Measurements from ENCODE around the gene MASP2. TPM values are rescaled to one million over a fixed set of nuclear protein-coding genes. Genes with fewer than 3 reads are reported as not detected.
"Not testable (repeated sequence)": the region's sequence is repeated elsewhere in the genome, so short reads cannot be mapped to it uniquely, and the experiment has no call there.

Gene MASP2
- total RNA-seq, 8 experiments from 2014 or later = 1.2 to 5.9 (median 3.2) TPM

DNA sequence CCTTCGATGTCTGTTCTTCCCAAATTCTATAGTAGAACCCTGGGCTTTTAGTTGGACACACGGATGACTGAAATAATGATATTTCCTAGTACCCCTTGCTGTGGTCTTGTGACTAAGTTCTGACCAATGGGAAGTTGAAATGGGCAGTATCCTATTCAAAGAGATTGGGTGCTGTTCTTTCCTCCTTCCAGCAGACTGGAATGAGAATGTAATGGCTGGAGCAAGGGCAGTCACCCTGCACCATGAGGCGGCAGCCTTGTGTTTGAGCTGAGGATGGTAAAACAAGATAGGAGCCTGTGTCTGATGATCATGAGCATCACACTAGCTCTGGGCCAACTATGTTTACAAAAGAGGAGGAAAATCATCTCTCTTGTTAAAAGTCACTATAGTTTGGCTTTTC is 17.9 kb upstream of the MASP2 start:
- 88 to 100% (median 94%) methylated on average over 2 to 3 of the region's 3 CpGs; no CpG with 5 or more reads in 1 of the 10 experiments for WGBS, 10 experiments
- ATAC-seq (replicated peaks in 6 of 8) = no peak
- peaks cover 4 to 5% of the 10 kb centered on the region in 2 donors for H3K4me1 ChIP-seq (replicated peaks in 1 of 2)
- H3K27ac ChIP-seq = no peak overlapping the region
- in situ Hi-C loops (cut with MboI; ENCODE audit: low pct_unique_long_range_greater_than_20kb in 2 of 9, low sequenced_read_pairs in 9 of 9, unreplicated experiment in 9 of 9) = no loop called here
- no peak overlapping the region for H3K4me3 ChIP-seq

GRCh38 chr1:11063937-11064537 is 17.0 kb upstream of the MASP2 start:
- H3K27ac ChIP-seq; H3K4me3 ChIP-seq; in situ Hi-C loops (cut with MboI; ENCODE audit: low pct_unique_long_range_greater_than_20kb in 2 of 9, low sequenced_read_pairs in 9 of 9, unreplicated experiment in 9 of 9); ATAC-seq (replicated peaks in 6 of 8); H3K4me1 ChIP-seq (replicated peaks in 1 of 2): not testable (repeated sequence)
- WGBS, 10 experiments = 73 to 100% (median 91%) methylated on average over 1 to 12 of the region's 18 CpGs; no CpG with 5 or more reads in 2 of the 10 experiments

GRCh38 chr1:11062965-11063401 is 15.9 kb upstream of the MASP2 start:
- WGBS, 10 experiments = 25 to 100% (median 67%) methylated on average over 1 to 3 of the region's 3 CpGs; no CpG with 5 or more reads in 3 of the 10 experiments
- H3K4me3 ChIP-seq = no peak overlapping the region
- no peak overlapping the region for H3K27ac ChIP-seq
- in situ Hi-C loops (cut with MboI; ENCODE audit: low pct_unique_long_range_greater_than_20kb in 2 of 9, low sequenced_read_pairs in 9 of 9, unreplicated experiment in 9 of 9) = no loop called here
- peaks cover 10 to 11% of the 10 kb centered on the region in 2 donors for H3K4me1 ChIP-seq (replicated peaks in 1 of 2)
- ATAC-seq (replicated peaks in 6 of 8) = no peak

GRCh38 chr1:11061652-11062365 is 14.8 kb upstream of the MASP2 start:
- H3K4me1 ChIP-seq (replicated peaks in 1 of 2) = peaks cover 10 to 11% of the 10 kb centered on the region in 2 donors
- in situ Hi-C loops (cut with MboI; ENCODE audit: low pct_unique_long_range_greater_than_20kb in 2 of 9, low sequenced_read_pairs in 9 of 9, unreplicated experiment in 9 of 9) = no loop called here
- H3K4me3 ChIP-seq = no peak overlapping the region
- no peak overlapping the region for H3K27ac ChIP-seq
- WGBS, 10 experiments = 67 to 100% (median 88%) methylated on average over 1 to 5 of the region's 5 CpGs; no CpG with 5 or more reads in 3 of the 10 experiments
- no peak for ATAC-seq (replicated peaks in 6 of 8)

DNA sequence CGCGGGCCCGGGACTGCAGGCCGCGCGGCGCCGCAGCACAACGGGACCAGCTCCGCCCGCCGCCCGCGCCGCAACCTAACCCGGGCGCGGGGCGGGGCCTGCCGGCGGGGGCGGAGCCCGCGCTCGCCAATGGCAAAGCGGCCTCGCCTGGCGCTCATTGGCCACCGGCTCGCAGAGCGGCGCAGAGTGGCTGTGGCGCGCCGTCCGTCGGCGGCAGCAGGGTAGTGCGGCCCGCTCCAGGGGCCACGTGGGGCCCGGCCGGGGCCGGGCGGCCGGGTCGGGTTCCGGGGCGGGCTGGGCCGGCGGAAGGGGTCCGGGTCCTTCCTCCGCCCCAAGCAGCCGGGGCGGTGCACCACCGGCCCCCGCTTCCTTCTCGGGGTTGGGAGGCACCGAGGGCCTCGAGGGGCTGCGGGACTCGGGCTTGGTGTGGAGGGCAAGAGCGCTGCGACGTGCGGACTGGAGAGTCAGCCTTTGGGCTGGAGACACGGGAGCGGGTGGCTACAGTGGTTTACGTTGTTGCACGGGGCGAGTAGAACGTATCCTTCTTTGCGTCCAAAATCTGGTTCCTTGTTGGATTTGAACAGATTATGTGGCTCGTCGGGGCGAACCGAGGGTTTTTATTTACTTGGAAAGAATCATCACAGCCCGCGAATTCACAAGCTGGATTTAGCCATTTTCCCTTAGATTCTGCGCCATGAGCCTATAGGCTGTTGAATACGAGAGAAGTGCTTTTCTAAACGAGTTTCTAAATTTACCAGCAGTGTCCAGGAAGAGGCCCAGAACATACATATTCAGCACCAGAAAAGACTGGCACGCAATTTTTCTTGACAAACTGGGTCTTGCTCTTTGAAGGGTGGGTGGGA is 13.2 kb upstream of the MASP2 start, which contains the start of gene SRM:
Gene SRM, minus strand, starts transcription at position 51 of the 863 bp plus-strand sequence. CDS start 75 bp downstream, outside the sequence.
- peak; percentile 84 to 97 (median 96) for ATAC-seq (replicated peaks in 6 of 8)
- H3K4me1 ChIP-seq (replicated peaks in 1 of 2) = peaks cover 10 to 11% of the 10 kb centered on the region in 2 donors
- peak within 1 kb of the TSS; percentile 71 to 95 (median 84) for H3K4me3 ChIP-seq
- peak within 1 kb of the TSS; percentile 59 to 74 for H3K27ac ChIP-seq
- in situ Hi-C loops (cut with MboI; ENCODE audit: low pct_unique_long_range_greater_than_20kb in 2 of 9, low sequenced_read_pairs in 9 of 9, unreplicated experiment in 9 of 9) = no loop called here
- WGBS, 10 experiments = 0% methylated on average over 3 to 15 of the region's 83 CpGs; no CpG with 5 or more reads in 3 of the 10 experiments

GRCh38 chr1:11059155-11059967 is 12.3 kb upstream of the MASP2 start:
- ATAC-seq (replicated peaks in 6 of 8) = peak; percentile 13 to 41 (median 32)
- peaks cover 10 to 11% of the 10 kb centered on the region in 2 donors for H3K4me1 ChIP-seq (replicated peaks in 1 of 2)
- in situ Hi-C loops (cut with MboI; ENCODE audit: low pct_unique_long_range_greater_than_20kb in 2 of 9, low sequenced_read_pairs in 9 of 9, unreplicated experiment in 9 of 9) = no loop called here
- H3K27ac ChIP-seq = peak overlapping the region; percentile 49 to 62
- peak overlapping the region; percentile 71 to 95 (median 84) for H3K4me3 ChIP-seq
- 0% methylated on average over 3 to 6 of the region's 72 CpGs; no CpG with 5 or more reads in 7 of the 10 experiments for WGBS, 10 experiments

GRCh38 chr1:11058595-11059154 is 11.6 kb upstream of the MASP2 start:
- ATAC-seq (replicated peaks in 6 of 8) = no peak

GRCh38 chr1:11058026-11058425 is 11.0 kb upstream of the MASP2 start:
- Histone ChIP-seq H3K27ac (no peak overlapping the region), H3K4me1 (replicated peaks in 1 of 2) (peaks cover 13 to 15% of the 10 kb centered on the region in 2 donors), H3K4me3 (peak overlapping the region in 1 of 5 donors; percentile 86)
- ATAC-seq (replicated peaks in 6 of 8) = no peak
- WGBS, 10 experiments = 83 to 100% (median 93%) methylated on average over 2 to 14 of the region's 14 CpGs; no CpG with 5 or more reads in 4 of the 10 experiments
- in situ Hi-C loops (cut with MboI; ENCODE audit: low pct_unique_long_range_greater_than_20kb in 2 of 9, low sequenced_read_pairs in 9 of 9, unreplicated experiment in 9 of 9) = no loop called here

More at GRCh38 chr1:11058595-11059154, 11.6 kb upstream of the MASP2 start:
- 60 to 100% (median 80%) methylated on average over 1 to 7 of the region's 28 CpGs; no CpG with 5 or more reads in 4 of the 10 experiments for WGBS, 10 experiments
- Histone ChIP-seq H3K4me1 (replicated peaks in 1 of 2) (peaks cover 10 to 11% of the 10 kb centered on the region in 2 donors), H3K4me3 (peak overlapping the region; percentile 71 to 95 (median 84)), H3K27ac (no peak overlapping the region)
- in situ Hi-C loops (cut with MboI; ENCODE audit: low pct_unique_long_range_greater_than_20kb in 2 of 9, low sequenced_read_pairs in 9 of 9, unreplicated experiment in 9 of 9) = no loop called here

GRCh38 chr1:11057477-11057876 is 10.4 kb upstream of the MASP2 start:
- no peak for ATAC-seq (replicated peaks in 6 of 8)
- H3K4me1 ChIP-seq (replicated peaks in 1 of 2) = peaks cover 18 to 21% of the 10 kb centered on the region in 2 donors
- H3K4me3 ChIP-seq = no peak overlapping the region
- H3K27ac ChIP-seq = no peak overlapping the region
- in situ Hi-C loops (cut with MboI; ENCODE audit: low pct_unique_long_range_greater_than_20kb in 2 of 9, low sequenced_read_pairs in 9 of 9, unreplicated experiment in 9 of 9) = no loop called here
- WGBS, 10 experiments = 73 to 100% (median 100%) methylated on average over 1 to 7 of the region's 8 CpGs; no CpG with 5 or more reads in 3 of the 10 experiments

GRCh38 chr1:11056504-11056903 is 9.5 kb upstream of the MASP2 start:
- no peak overlapping the region for H3K27ac ChIP-seq
- H3K4me1 ChIP-seq (replicated peaks in 1 of 2) = peaks cover 20 to 24% of the 10 kb centered on the region in 2 donors
- no peak for ATAC-seq (replicated peaks in 6 of 8)
- no peak overlapping the region for H3K4me3 ChIP-seq
- in situ Hi-C loops (cut with MboI; ENCODE audit: low pct_unique_long_range_greater_than_20kb in 2 of 9, low sequenced_read_pairs in 9 of 9, unreplicated experiment in 9 of 9) = no loop called here
- 60 to 100% (median 98%) methylated on average over 1 to 6 of the region's 7 CpGs; no CpG with 5 or more reads in 5 of the 10 experiments for WGBS, 10 experiments

DNA sequence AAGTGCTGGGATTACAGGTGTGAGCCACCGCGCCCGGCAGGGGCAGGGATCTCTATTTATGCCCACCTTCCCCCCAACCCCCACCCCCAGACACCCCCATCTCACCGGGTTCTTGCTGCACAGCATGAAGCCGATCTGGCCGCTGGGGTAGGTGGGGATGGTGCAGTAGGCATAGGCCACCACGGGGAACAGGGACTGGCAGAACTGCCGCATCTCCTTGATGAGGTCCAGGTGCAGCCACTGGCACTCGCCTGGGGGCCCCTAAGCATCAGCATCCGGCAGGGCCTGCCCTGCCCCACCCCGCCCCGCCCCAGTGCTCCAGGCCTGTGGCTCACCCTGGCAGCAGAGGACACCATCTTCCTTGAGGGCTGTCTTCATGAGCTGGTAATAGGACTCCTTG is 8.6 kb upstream of the MASP2 start:
- Histone ChIP-seq H3K27ac (no peak overlapping the region), H3K4me1 (replicated peaks in 1 of 2) (peaks cover 16 to 20% of the 10 kb centered on the region in 2 donors), H3K4me3 (no peak overlapping the region)
- in situ Hi-C loops (cut with MboI; ENCODE audit: low pct_unique_long_range_greater_than_20kb in 2 of 9, low sequenced_read_pairs in 9 of 9, unreplicated experiment in 9 of 9) = no loop called here
- WGBS, 10 experiments = 80% methylated on average over 2 of the region's 12 CpGs; no CpG with 5 or more reads in 9 of the 10 experiments
- ATAC-seq (replicated peaks in 6 of 8) = no peak

- WGBS, 10 experiments = 80 to 88% (median 83%) methylated on average over 1 to 9 of the region's 22 CpGs; no CpG with 5 or more reads in 7 of the 10 experiments
- no peak for ATAC-seq (replicated peaks in 6 of 8)
- peaks cover 16 to 20% of the 10 kb centered on the region in 2 donors for H3K4me1 ChIP-seq (replicated peaks in 1 of 2)
- in situ Hi-C loops (cut with MboI; ENCODE audit: low pct_unique_long_range_greater_than_20kb in 2 of 9, low sequenced_read_pairs in 9 of 9, unreplicated experiment in 9 of 9) = no loop called here
- no peak overlapping the region for H3K27ac ChIP-seq
- no peak overlapping the region for H3K4me3 ChIP-seq
Observed at GRCh38 chr1:11054666-11055065, 7.6 kb upstream of the MASP2 start.

All from motor neuron (in vitro differentiated cells).